GM12892 (cell line): ENCODE data around the gene PPP1R13B.

Experiments
- POLR2A ChIP-seq: IDR thresholded peaks from 2 replicates; pipeline ENCODE4 v1.6.1; 2011; ENCODE audit warnings: low read depth, low read length, control low read depth
- POLR2AphosphoS5 ChIP-seq: IDR thresholded peaks from 2 replicates; pipeline ENCODE4 v1.6.1; 2011; ENCODE audit warnings: low read depth, low read length, control low read depth
- TAF1 ChIP-seq: IDR thresholded peaks from 2 replicates; pipeline ENCODE4 v1.6.1; 2011; ENCODE audit warnings: low read depth, mild to moderate bottlenecking, control low read depth, low read length, borderline replicate concordance

DNA sequence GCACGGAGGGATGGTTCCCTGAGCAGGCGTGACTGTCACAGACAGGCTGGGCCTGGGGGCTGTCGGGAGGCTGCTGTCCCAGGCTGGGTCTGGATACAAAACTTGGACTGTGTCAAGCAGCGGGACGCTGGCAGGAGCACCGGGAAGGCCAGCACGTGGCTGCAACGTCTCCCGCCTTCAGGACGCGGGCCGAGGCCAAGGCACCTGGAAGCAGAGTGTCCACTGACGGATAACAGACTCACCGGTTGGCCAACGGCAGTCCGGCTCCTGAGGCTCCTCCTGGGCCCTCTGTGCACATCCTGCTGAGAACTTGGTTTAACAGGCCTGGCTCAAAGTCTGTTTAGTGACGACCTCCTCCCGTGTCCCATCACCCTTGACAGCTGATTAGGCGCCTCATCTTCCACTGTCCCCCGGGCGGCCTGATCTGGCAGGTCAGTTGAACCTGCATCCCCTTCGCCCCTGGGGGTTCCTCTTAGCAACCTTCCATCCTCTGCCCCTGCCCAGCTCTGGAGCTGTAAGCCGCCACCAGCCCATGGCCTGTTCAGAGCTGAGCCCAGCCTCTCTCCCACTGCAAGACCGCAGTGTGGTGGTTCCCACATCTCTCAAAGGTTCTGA, 134.6 kb downstream of the PPP1R13B start:
- TF ChIP-seq POLR2A (no peak), TAF1 (no peak), POLR2AphosphoS5 (no peak)
